Left lung (tissue), 10 donors: ENCODE measurements around the gene UTF1. TPM values are rescaled to one million over a fixed set of nuclear protein-coding genes. Genes with fewer than 3 reads are reported as not detected.
A peak's percentile ranks its signal among the peaks of the same experiment; 100 is the strongest.

Experiments used
- ATAC-seq: fragments of 200-7000 bp; cut with Tn5 transposase; one replicate; pipeline ENCODE4 v1.9.1; 2020; ENCODE audit warnings: moderate library complexity
- DNase-seq, 4 donors: peaks; one replicate each; pipeline ENCODE4 v3.0.0-alpha.2; 2013 to 2020
- H3K27ac ChIP-seq, 2 donors: fragments of 200-600 bp; sonication (generic) in 1 of 2; one replicate each; pipeline versions ENCODE4 v1.5.0 to v1.8.0; 2020 to 2021
- H3K27me3 ChIP-seq, 2 donors: fragments of 200-600 bp; sonication (generic) in 1 of 2; one replicate each; pipeline versions ENCODE4 v1.5.0 to v1.8.0; 2020 to 2021
- H3K36me3 ChIP-seq, 2 donors: fragments of 200-600 bp; sonication (generic) in 1 of 2; one replicate each; pipeline versions ENCODE4 v1.5.0 to v1.8.0; 2020 to 2021
- H3K4me1 ChIP-seq, 2 donors: fragments of 200-600 bp; one replicate each; pipeline ENCODE4 v1.8.0; 2021
- H3K4me3 ChIP-seq, 2 donors: fragments of 200-600 bp; sonication (generic) in 1 of 2; one replicate each; pipeline versions ENCODE4 v1.5.0 to v1.8.0; 2020 to 2021; ENCODE audit warnings: mild to moderate bottlenecking in 1 of 2
- H3K9me3 ChIP-seq, 2 donors: fragments of 200-600 bp; sonication (generic) in 1 of 2; one replicate each; pipeline versions ENCODE4 v1.5.0 to v1.8.0; 2020 to 2021
- CTCF ChIP-seq, 2 donors: fragments of 200-600 bp; sonication (generic) in 1 of 2; IDR thresholded peaks; one replicate each; pipeline versions ENCODE4 v1.5.0 to v1.8.0; 2021; ENCODE audit warnings: antibody characterized with exemption in 2 of 2
- intact Hi-C, 2 donors: fragments of 100-400 bp; cut with DNase I; formaldehyde crosslinking; loops; one replicate each; pipeline versions ENCODE4 v1.11.2 to v1.14.2; 2022
- polyA plus RNA-seq, 6 donors: library from polyadenylated mRNA; unstranded; fragments of 120-200 nt; gene quantifications; one replicate each; pipeline ENCODE4 v1.2.1, GENCODE V29; 2013; ENCODE audit not compliant: insufficient read length in 6 of 6
- total RNA-seq, 2 donors: library from RNA; stranded (reverse); fragmentation: NEBNext Ultra II Directional; extraction: Animal tissue kit (Norgen Biotek cat#: 25700); gene quantifications; one replicate each; pipeline ENCODE4 v1.2.1, GENCODE V29; 2021
- donor health status: DM: no; HTN: yes; CAD: no.
- donor health status: DM: no; HTN: no; CAD: no.

Gene UTF1
- total and polyA plus RNA-seq, 8 donors: not detected

- Histone ChIP-seq H3K27me3 (no peaks in the 10 kb centered on the region), H3K9me3 (no peaks in the 10 kb centered on the region), H3K4me3 (no peak overlapping the region), H3K4me1 (no peaks in the 10 kb centered on the region), H3K36me3 (no peaks in the 10 kb centered on the region), H3K27ac (no peak overlapping the region)
- intact Hi-C loops: no loop called here
- no peak for ATAC-seq
- TF ChIP-seq CTCF (IDR thresholded peaks at IDR 0.05): no peak
- DNase-seq: peak in 1 of 4 donors; percentile 69
Observed at GRCh38 chr10:133206356-133207040, 23.5 kb upstream of the UTF1 start.

GRCh38 chr10:133207041-133207600 lies 22.9 kb upstream of the UTF1 start:
- intact Hi-C loops: no loop called here
- Histone ChIP-seq H3K27me3 (no peaks in the 10 kb centered on the region), H3K36me3 (no peaks in the 10 kb centered on the region), H3K4me1 (no peaks in the 10 kb centered on the region), H3K9me3 (no peaks in the 10 kb centered on the region), H3K4me3 (no peak overlapping the region), H3K27ac (no peak overlapping the region)
- peak in 1 of 4 donors; percentile 78 for DNase-seq
- ATAC-seq: no peak
- TF ChIP-seq CTCF (IDR thresholded peaks at IDR 0.05): no peak

GRCh38 chr10:133207627-133208026 lies 22.4 kb upstream of the UTF1 start:
- intact Hi-C loops: no loop called here
- Histone ChIP-seq H3K36me3 (no peaks in the 10 kb centered on the region), H3K4me3 (no peak overlapping the region), H3K27ac (no peak overlapping the region), H3K9me3 (no peaks in the 10 kb centered on the region), H3K4me1 (no peaks in the 10 kb centered on the region), H3K27me3 (peaks cover 0 to 4% of the 10 kb centered on the region in 2 donors)
- DNase-seq: peak in 1 of 4 donors; percentile 68
- TF ChIP-seq CTCF (IDR thresholded peaks at IDR 0.05): no peak
- no peak for ATAC-seq

GRCh38 chr10:133208466-133208865 lies 21.6 kb upstream of the UTF1 start:
- DNase-seq (peak in 1 of 4 donors; percentile 40), ATAC-seq (no peak)
- H3K9me3 ChIP-seq: no peaks in the 10 kb centered on the region
- TF ChIP-seq CTCF (IDR thresholded peaks at IDR 0.05): no peak
- peaks cover 0 to 11% of the 10 kb centered on the region in 2 donors for H3K27me3 ChIP-seq
- H3K4me3 ChIP-seq: no peak overlapping the region
- no peak overlapping the region for H3K27ac ChIP-seq
- no peaks in the 10 kb centered on the region for H3K4me1 ChIP-seq
- intact Hi-C loops: no loop called here
- no peaks in the 10 kb centered on the region for H3K36me3 ChIP-seq

GRCh38 chr10:133209117-133209516 lies 20.9 kb upstream of the UTF1 start:
- TF ChIP-seq CTCF (IDR thresholded peaks at IDR 0.05): no peak

More at GRCh38 chr10:133209117-133209516, 20.9 kb upstream of the UTF1 start:
- Histone ChIP-seq H3K4me1 (no peaks in the 10 kb centered on the region), H3K4me3 (no peak overlapping the region), H3K27ac (no peak overlapping the region), H3K9me3 (no peaks in the 10 kb centered on the region), H3K36me3 (no peaks in the 10 kb centered on the region), H3K27me3 (peaks cover 0 to 17% of the 10 kb centered on the region in 2 donors)
- peak in 1 of 4 donors; percentile 22 for DNase-seq
- ATAC-seq: no peak
- intact Hi-C loops: no loop called here
